Coronary artery (tissue), 2 donors: ENCODE results near the gene RFC3.

Source experiments
- DNase-seq: peaks from one replicate; pipeline ENCODE4 v3.0.0-alpha.2; 2017; ENCODE audit warnings: low spot score
- H3K27ac ChIP-seq, 2 donors: fragments of 200-600 bp; sonication (generic); one replicate each; pipeline ENCODE4 v1.5.1; 2016 to 2019
- H3K4me3 ChIP-seq: fragments of 200-600 bp; sonication (generic); 2 replicates; pipeline ENCODE4 v1.5.1; 2016; ENCODE audit warnings: mild to moderate bottlenecking, moderate library complexity
- TF ChIP-seq, protein P1 (sequence below): fragments of 200-600 bp; sonication (generic); IDR thresholded peaks from one replicate; pipeline ENCODE4 v1.5.1; 2019; ENCODE audit warnings: antibody characterized with exemption

Gene RFC3

DNA sequence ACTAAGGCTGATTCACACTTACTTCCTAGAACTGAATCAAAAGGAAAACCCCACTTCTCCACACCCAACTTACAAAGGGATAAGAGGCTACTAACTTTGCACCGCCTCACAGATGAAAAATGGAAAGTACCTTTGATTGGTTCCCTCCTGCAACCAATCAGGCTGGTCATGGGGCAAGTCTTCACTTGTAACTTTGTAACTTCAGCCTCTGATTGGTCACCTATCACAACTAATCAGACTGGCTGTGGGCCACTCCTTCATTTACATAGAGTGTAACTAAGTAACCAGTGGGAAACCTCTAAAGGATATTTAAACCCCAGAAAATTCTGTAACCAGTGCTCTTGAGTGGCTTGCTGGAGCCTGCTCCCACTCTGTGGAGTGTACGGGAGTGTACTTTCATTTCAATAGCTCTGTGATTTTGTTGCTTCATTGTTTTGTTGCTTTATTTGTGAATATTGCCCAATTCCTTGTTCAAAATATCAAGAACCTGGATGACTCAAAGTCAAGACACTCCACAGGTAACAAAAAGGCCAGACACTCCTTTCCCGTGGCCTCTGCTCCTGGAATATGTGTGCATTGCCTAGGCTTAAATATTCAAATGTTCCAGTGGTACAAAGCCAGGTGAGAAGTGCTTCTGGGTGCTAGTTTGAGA is 50.5 kb downstream of the RFC3 start:
- DNase-seq = no peak
- no peak overlapping the region for H3K27ac ChIP-seq
- no peak overlapping the region for H3K4me3 ChIP-seq
- TF ChIP-seq, protein P1, sequence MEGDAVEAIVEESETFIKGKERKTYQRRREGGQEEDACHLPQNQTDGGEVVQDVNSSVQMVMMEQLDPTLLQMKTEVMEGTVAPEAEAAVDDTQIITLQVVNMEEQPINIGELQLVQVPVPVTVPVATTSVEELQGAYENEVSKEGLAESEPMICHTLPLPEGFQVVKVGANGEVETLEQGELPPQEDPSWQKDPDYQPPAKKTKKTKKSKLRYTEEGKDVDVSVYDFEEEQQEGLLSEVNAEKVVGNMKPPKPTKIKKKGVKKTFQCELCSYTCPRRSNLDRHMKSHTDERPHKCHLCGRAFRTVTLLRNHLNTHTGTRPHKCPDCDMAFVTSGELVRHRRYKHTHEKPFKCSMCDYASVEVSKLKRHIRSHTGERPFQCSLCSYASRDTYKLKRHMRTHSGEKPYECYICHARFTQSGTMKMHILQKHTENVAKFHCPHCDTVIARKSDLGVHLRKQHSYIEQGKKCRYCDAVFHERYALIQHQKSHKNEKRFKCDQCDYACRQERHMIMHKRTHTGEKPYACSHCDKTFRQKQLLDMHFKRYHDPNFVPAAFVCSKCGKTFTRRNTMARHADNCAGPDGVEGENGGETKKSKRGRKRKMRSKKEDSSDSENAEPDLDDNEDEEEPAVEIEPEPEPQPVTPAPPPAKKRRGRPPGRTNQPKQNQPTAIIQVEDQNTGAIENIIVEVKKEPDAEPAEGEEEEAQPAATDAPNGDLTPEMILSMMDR = no peak

DNA sequence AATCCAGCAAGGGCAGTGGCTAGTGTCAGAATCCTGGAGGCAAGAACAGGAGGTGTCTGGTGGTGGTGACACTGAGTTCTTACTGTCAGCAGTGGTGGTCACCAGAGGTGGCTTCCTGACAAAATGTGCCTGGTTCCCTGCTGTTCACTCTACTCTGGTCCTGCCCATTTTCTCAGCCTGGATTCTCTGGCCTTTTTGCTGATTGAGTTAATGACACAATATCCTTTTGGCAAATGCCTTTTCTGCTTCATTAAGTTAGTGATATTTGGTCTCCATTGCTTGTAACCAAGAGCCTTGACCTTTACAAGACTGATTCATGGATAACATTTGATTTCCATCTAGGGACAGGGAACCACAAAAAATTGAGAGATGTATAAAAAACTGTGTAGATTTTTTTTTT is 51.1 kb downstream of the RFC3 start:
- TF ChIP-seq, protein P1 = no peak
- DNase-seq = no peak
- Histone ChIP-seq H3K4me3 (no peak overlapping the region), H3K27ac (no peak overlapping the region)

DNA sequence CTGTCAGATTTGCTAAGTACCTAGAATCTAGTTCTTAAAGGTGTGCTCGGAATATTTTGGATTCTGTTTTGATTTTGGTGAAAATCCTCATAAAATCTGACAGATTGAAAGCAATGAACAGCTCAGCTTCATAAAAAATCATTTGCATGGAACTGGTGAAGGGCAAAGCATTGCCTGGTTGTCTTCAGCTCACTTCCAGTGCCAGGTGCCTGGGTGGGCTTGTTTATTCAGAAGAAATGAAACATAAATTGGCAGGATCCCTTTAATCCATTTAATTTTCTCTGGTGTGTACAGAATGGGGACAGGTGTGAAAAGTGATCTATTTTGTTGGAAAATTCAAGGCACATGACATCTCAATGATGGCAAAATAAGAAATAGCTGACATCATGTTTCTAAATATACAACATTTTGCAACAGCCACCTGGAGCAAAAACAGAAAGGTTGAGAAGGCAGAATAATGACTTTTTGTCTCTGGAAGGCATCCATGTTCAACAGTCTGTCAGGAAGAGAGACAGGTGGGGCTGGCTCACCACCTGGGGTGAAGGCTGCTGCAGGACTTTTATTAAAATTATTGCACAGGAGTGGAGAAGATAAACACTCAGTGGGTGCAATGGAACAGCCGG is 52.2 kb downstream of the RFC3 start:
- no peak for DNase-seq
- TF ChIP-seq, protein P1 = no peak
- Histone ChIP-seq H3K4me3 (no peak overlapping the region), H3K27ac (no peak overlapping the region)

DNA sequence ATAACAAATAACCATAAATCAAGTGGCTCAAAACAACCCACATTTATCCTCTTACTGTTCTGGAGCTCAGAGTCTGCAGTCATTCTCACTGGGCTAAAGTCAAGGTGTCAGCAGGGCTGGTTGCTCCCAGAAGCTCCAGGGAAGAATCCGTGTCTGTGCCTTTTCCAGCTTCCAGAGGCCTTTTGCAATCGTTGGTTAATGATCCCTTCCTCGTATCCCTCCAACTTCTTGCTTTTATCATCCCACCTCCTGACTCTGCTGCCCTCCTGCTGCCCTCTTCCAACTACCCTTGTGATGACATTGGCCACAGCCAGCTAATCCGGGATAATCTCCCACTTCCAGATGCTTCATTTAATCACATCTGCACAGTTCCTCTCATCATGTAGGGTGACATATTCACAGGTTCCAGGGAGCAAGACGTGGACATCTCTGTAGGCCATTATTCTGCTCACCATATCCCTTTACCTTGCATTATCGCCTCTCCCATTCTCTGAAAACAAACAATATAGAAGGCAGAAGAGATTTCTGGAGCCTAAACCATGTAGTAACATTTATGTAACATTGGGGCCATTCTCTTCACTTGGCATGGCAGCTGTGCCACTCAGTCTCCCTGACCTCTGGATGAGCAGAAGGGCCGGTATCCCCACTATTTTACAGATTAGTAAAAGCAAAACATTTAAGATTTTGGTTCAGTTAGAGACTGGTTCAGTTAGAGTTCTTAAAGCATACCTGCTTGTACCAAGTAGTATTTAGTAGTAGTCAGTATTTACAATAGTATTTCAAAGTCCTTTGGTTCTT is 53.5 kb downstream of the RFC3 start:
- H3K27ac ChIP-seq = no peak overlapping the region
- TF ChIP-seq, protein P1 = no peak

DNA sequence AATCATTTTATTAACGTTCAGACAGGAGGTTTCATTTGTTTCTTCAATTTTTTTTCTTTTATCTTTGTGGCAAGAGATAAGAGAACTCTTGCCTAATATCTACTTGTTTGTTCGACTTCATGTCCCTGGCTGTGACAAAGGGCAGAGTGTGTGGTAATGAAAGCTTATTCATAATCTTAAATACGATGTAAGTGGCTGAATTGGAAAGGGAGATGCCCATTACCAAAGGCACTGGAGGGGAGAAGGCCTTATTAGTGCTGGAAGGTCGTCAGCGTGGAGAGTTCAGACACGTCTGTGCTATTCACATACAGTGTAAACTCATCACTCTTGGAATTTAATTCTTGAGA is 54.0 kb downstream of the RFC3 start:
- no peak overlapping the region for H3K4me3 ChIP-seq
- DNase-seq = no peak
- TF ChIP-seq, protein P1 = no peak
- H3K27ac ChIP-seq = no peak overlapping the region

More for the DNA sequence above, 53.5 kb downstream of the RFC3 start:
- DNase-seq = no peak
- H3K4me3 ChIP-seq = no peak overlapping the region

DNA sequence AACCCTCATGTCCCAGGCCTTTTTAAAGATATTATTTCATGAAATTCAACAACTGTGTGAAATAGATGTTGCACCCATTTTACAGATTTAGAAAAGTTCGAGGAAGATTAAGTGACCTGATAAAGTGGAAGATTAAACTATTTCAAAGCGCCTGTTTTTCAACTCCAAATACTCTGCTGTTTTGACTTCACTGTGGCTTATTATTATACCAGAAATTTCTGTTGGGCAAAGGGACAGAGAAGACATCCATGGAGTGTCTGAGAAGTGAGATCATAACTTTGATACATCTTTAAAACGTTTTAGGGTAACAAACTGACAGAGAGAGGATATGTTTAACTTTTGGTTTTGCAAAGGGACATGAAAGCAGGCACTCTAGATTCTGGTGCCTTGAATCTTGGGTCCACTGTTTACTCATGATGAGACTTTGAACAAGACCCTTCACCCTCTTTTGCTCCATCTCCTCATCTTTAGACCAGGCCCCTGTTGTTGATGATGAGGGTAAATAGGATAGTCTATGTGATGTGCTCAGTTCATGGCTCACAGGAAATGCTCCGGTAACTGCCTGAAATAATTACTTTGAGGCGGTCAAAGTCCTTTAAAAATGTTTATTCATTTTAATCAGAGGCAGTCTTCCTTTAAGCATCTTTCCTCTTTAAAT is 55.4 kb downstream of the RFC3 start:
- TF ChIP-seq, protein P1 = no peak
- Histone ChIP-seq H3K27ac (no peak overlapping the region), H3K4me3 (no peak overlapping the region)
- no peak for DNase-seq
